ENCODE measurements around the gene NBL1.

Gene NBL1

GRCh38 chr1:19703280-19703679 is 59.2 kb downstream of the NBL1 start:
- no peak for DNase-seq

GRCh38 chr1:19704247-19705113 is 60.4 kb downstream of the NBL1 start:
- peak; percentile 60 to 78 (median 69) for DNase-seq

DNA sequence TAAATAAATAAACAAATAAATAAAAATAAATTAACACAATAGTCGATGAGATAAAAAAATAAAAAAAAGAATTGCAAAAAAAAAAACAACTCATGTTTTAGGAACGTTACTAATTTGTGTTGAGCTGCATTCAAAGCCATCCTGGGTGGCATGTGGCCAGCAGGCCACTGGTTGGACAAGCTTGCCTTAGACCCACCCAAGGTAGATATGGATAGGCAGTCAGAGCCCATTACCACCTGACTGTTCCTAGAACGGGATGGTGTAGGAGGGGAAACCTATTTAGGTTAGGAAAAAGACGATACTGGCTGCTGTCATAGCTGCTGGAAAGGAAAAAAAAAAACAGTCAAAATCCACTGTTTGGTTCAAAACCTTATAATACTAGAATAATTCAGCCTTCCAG is 61.4 kb downstream of the NBL1 start:
- DNase-seq = no peak

DNA sequence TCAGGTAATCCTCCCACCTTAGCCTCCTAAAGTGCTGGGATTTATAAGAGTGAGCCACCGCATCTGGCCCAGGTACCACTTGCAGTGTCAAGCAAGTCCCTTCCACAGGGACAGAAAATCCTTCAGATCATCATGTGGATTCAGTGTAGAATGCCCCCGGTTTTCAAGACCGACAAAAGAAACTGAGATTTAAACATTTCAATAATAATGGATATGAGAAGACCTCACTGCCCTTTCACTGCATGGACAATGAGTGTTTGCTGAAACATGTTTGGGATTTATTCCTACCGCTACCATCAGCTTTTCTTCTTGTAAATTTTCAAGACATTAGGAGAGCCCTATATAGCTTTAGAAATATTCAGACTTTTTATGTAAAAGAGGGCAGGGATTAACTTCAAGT is 62.0 kb downstream of the NBL1 start:
- DNase-seq = no peak

Measured in suppressor macrophage (primary cell).